Measurements from ENCODE around the gene STS.

GRCh38 chrX:7159149-7159861 lies 11.8 kb downstream of the STS start:
- TF ChIP-seq FOS (IDR thresholded peaks at IDR 0.05; ENCODE audit: low read depth, low read length), result no peak
- TF ChIP-seq RAD21 (IDR thresholded peaks at IDR 0.05; ENCODE audit: low read length), result no peak
- TF ChIP-seq, protein P1, sequence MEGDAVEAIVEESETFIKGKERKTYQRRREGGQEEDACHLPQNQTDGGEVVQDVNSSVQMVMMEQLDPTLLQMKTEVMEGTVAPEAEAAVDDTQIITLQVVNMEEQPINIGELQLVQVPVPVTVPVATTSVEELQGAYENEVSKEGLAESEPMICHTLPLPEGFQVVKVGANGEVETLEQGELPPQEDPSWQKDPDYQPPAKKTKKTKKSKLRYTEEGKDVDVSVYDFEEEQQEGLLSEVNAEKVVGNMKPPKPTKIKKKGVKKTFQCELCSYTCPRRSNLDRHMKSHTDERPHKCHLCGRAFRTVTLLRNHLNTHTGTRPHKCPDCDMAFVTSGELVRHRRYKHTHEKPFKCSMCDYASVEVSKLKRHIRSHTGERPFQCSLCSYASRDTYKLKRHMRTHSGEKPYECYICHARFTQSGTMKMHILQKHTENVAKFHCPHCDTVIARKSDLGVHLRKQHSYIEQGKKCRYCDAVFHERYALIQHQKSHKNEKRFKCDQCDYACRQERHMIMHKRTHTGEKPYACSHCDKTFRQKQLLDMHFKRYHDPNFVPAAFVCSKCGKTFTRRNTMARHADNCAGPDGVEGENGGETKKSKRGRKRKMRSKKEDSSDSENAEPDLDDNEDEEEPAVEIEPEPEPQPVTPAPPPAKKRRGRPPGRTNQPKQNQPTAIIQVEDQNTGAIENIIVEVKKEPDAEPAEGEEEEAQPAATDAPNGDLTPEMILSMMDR (conservative IDR thresholded peaks at IDR 0.05; ENCODE audit: low read depth, low read length), result no peak
- TF ChIP-seq POLR2A (IDR thresholded peaks at IDR 0.05; ENCODE audit: low read depth, low read length), result no peak
- no peak for TF ChIP-seq NFE2L2 (IDR thresholded peaks at IDR 0.05; ENCODE audit: low read depth, low read length)
- TF ChIP-seq, protein P2, sequence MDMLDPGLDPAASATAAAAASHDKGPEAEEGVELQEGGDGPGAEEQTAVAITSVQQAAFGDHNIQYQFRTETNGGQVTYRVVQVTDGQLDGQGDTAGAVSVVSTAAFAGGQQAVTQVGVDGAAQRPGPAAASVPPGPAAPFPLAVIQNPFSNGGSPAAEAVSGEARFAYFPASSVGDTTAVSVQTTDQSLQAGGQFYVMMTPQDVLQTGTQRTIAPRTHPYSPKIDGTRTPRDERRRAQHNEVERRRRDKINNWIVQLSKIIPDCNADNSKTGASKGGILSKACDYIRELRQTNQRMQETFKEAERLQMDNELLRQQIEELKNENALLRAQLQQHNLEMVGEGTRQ (IDR thresholded peaks at IDR 0.05; ENCODE audit: low read depth, low read length), result no peak
- no peak for TF ChIP-seq SMC3 (IDR thresholded peaks at IDR 0.05; ENCODE audit: low read depth, low read length)
- TF ChIP-seq BHLHE40 (IDR thresholded peaks at IDR 0.05; ENCODE audit: low read depth, low read length), result no peak

Measured in IMR-90 (cell line).